KOPT-K1 (cell line): ENCODE results near the gene NDUFV1.
"Not testable (repeated sequence)": the region's sequence is repeated elsewhere in the genome, so short reads cannot be mapped to it uniquely, and the experiment has no call there.

Experiments
- H3K27ac ChIP-seq: fragments of 200-600 bp; sonication (generic); 2 replicates; pipeline ENCODE4 v1.5.1; 2016; ENCODE audit warnings: antibody characterized with exemption, mild to moderate bottlenecking, low read depth, low read length; ENCODE audit not compliant: poor library complexity, severe bottlenecking
- H3K36me3 ChIP-seq: fragments of 200-600 bp; sonication (generic); 2 replicates; pipeline ENCODE4 v1.5.1; 2017; ENCODE audit warnings: antibody characterized with exemption, mild to moderate bottlenecking, low read length, moderate library complexity; ENCODE audit not compliant: insufficient read depth
- H3K9me3 ChIP-seq: fragments of 200-600 bp; sonication (generic); 2 replicates; pipeline ENCODE4 v1.5.1; 2017; ENCODE audit warnings: antibody characterized with exemption, low read length, mild to moderate bottlenecking; ENCODE audit not compliant: insufficient read depth, poor library complexity, severe bottlenecking

The NDUFV1 gene

GRCh38 chr11:67626131-67626833 lies 19.5 kb downstream of the NDUFV1 start:
- not testable (repeated sequence) for H3K9me3 ChIP-seq, H3K27ac ChIP-seq, H3K36me3 ChIP-seq

DNA sequence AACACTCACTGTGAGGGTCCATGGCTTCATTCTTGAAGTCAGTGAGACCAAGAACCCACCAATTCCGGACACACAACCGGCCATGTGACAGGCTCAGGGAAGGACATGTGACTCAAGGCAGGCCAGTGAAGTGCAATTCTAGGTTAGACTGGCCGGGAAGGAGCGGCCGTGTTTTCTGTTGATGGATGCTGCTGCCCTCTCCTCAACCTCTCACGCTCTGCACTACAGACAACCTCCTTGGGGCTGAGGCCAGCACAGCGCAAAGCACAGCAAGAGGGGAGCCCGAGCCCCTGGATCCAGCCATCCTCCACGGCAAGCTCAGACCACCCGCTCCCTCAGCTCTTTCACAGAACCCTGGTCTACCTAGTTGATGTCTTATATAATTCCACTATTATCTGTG lies 20.2 kb downstream of the NDUFV1 start:
- Histone ChIP-seq H3K9me3 (no peaks in the 10 kb centered on the region), H3K27ac (no peak overlapping the region), H3K36me3 (peaks cover 5% of the 10 kb centered on the region; the same call in 1 of the 2 replicates)

DNA sequence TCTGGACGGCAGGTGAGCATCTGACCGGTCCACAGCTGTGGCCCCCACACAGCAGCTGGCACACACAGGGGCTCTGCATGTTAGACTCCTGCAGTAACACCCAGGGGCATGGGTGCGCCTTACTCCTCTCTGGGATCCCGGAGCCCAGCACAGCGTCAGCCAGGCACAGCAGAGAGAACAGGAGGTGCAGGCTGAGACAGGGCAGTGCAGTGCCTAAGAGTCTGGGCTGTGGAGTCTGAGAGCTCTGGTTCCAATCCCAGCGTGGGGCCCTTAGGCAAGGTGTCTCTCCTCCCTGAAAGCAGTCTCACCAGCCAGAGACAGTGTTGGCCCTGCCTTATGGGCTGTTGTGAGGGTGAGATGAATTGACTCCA lies 20.7 kb downstream of the NDUFV1 start:
- no peak overlapping the region for H3K27ac ChIP-seq
- no peaks in the 10 kb centered on the region for H3K9me3 ChIP-seq
- peaks cover 5% of the 10 kb centered on the region; the same call in 1 of the 2 replicates for H3K36me3 ChIP-seq

- Histone ChIP-seq H3K9me3 (no peaks in the 10 kb centered on the region), H3K36me3 (peaks cover 5% of the 10 kb centered on the region; the same call in 1 of the 2 replicates), H3K27ac (peak overlapping the region; percentile 76)
These were observed 21.3 kb downstream of the NDUFV1 start for GRCh38 chr11:67627812-67628624.

- no peaks in the 10 kb centered on the region for H3K9me3 ChIP-seq
- H3K27ac ChIP-seq: peak overlapping the region; percentile 76
- H3K36me3 ChIP-seq: peaks cover 5% of the 10 kb centered on the region; the same call in 1 of the 2 replicates
These were observed 22.1 kb downstream of the NDUFV1 start for GRCh38 chr11:67628710-67629385.

DNA sequence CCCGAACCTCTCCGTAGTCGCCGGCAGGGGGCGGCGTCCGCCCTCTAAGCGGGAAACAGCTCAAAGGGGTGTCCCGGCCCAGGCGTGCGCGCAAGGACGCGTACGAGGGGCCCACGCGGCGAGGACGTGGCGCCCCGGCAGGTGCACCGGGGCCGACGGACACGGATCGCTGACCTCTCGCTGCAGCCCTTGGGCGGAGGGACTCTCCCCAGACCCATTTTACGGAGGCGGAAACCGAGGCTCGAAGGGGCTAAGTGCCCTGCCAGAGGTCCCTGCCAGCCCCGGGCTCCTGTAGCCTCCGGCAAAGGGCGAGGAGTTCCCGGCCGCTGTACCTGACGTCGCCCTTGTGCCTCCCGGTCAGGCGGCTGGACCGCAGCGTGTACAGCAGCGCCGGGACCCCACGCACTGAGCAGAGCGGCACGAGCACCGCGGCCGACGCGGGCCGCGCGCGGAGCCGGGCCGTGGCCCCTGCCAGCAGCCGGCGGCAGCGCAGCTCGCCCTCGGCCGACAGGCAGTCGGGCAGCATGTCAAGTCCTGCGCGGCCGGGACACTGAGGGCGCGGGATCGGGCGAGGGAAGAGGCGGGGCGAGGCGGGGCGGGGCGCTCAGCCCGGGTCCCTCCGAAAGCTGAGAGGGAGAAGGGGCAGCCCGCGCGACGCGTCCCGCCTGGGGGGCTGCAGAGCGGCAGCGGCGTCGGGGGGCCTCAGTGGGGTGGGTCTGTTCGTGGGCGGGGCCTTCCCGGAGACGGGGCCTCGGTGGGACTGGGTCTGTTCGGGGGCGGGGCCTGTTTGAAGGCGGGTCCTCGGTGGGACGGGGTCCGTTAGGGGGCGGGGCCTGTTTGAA lies 22.9 kb downstream of the NDUFV1 start, which contains the start of gene NUDT8:
NUDT8 (minus strand) TSS at position 552 of the 842 bp plus-strand sequence; CDS start at position 526, 26 bp downstream.
- Histone ChIP-seq H3K36me3 (peaks cover 5% of the 10 kb centered on the region; the same call in 1 of the 2 replicates), H3K9me3 (no peaks in the 10 kb centered on the region), H3K27ac (peak within 1 kb of the TSS; percentile 76)

GRCh38 chr11:67630228-67630942 lies 23.6 kb downstream of the NDUFV1 start:
- no peaks in the 10 kb centered on the region for H3K9me3 ChIP-seq
- H3K36me3 ChIP-seq: peaks cover 5% of the 10 kb centered on the region; the same call in 1 of the 2 replicates
- peak overlapping the region; percentile 76 for H3K27ac ChIP-seq

DNA sequence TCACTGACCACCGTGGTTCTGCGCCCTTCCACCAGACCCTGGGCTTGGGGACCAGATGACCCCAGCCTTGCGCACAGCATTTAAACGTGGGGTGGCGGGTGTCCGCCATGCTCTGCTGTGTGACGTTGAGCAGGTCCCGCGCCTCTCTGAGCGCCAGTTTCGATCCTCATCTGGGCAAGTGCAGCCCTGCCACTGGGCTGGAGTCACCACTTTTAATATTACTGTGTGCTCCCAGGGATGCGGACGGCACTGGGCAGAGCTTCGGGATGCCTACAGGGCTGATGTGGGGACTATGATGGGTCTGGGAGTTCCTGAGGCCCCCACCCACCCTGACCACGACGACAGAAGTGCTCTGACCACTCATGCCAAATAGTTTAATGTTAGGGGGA lies 24.2 kb downstream of the NDUFV1 start:
- no peaks in the 10 kb centered on the region for H3K9me3 ChIP-seq
- H3K27ac ChIP-seq: peak overlapping the region; percentile 67
- peaks cover 5% of the 10 kb centered on the region; the same call in 1 of the 2 replicates for H3K36me3 ChIP-seq

DNA sequence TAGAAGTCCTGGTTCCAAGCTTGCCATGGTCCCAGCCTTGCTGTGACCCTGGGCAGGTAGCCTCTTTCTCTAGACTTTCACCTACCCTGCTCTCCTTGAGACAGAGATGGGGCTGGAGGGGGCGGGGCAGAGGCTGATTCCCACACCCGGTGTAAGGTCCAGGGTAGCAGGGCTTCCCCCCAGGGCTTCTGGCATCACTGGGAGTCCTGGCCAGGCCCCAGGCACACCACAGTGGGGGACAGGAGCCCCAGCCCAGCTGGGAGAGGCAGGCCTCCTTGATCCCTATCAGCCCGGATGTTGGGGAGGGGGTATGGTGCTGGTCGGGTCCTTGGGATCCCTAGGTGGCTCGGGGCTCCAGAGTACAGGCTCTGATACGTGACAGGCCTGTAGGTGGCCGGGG lies 24.7 kb downstream of the NDUFV1 start:
- Histone ChIP-seq H3K36me3 (peaks cover 5% of the 10 kb centered on the region; the same call in 1 of the 2 replicates), H3K9me3 (no peaks in the 10 kb centered on the region), H3K27ac (no peak overlapping the region)

GRCh38 chr11:67631853-67632174 lies 25.1 kb downstream of the NDUFV1 start:
- Histone ChIP-seq H3K9me3 (no peaks in the 10 kb centered on the region), H3K36me3 (peaks cover 5% of the 10 kb centered on the region; the same call in 1 of the 2 replicates), H3K27ac (no peak overlapping the region)

DNA sequence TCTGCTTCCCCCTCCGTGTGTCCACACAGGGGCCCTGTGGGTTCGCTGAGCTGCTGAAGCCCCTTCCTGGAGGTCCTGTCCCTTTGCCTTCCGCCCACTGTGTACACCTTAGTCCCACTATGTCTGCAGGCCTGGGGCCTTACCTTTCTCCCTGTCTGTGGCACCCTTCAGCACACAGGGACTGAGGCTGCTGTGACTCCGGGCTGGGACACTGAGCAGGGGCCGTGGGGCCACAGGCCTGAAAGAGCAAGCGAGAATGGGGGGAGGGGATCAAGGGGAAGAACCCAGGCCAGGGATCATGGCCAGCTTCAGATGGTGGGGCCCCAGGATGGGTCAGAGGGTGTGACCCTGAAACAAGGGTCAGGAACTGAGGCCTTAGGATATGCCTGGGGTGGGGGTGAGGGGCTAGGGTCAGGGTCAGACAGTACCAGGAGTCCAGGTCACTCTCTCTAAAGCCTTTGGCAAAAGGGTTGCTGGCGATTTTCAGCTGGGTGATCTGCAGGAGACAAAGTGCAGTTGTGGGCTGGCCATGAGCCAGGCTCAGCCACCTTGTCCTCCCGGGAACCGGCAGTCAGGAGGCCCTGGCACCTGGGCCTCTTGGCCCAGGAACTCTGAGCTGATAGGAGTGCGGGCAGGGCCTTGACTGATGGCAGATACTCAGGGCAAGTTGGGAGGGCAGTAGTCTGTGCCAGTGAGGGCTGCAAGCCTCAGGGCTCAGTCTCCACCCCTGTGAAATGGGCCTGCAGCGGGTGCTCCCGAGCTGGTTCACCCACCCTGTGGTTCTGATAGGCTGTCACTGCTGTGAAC lies 25.6 kb downstream of the NDUFV1 start:
- H3K36me3 ChIP-seq: peaks cover 5% of the 10 kb centered on the region; the same call in 1 of the 2 replicates
- no peaks in the 10 kb centered on the region for H3K9me3 ChIP-seq
- H3K27ac ChIP-seq: no peak overlapping the region

GRCh38 chr11:67632982-67633755 lies 26.4 kb downstream of the NDUFV1 start:
- Histone ChIP-seq H3K36me3 (no peaks in the 10 kb centered on the region), H3K27ac (no peak overlapping the region), H3K9me3 (no peaks in the 10 kb centered on the region)
